WERI-Rb-1 (cell line): Measurements from ENCODE around the gene VAV2.

Experiments
- DNase-seq: peaks from one replicate; pipeline ENCODE4 v3.0.0-alpha.2; 2020
- H3K27ac ChIP-seq: fragments of 250-450 bp; sonication (Bioruptor Pico); 2 replicates; pipeline ENCODE4 v1.5.1; 2020; ENCODE audit warnings: mild to moderate bottlenecking, moderate library complexity
- H3K27me3 ChIP-seq: fragments of 250-450 bp; sonication (Bioruptor Pico); 2 replicates; pipeline ENCODE4 v1.5.1; 2021; ENCODE audit warnings: mild to moderate bottlenecking, low read depth, moderate library complexity; ENCODE audit not compliant: insufficient read depth, severe bottlenecking
- H3K36me3 ChIP-seq: fragments of 250-450 bp; sonication (Bioruptor Pico); 2 replicates; pipeline ENCODE4 v1.5.1; 2020; ENCODE audit warnings: mild to moderate bottlenecking, moderate library complexity
- H3K4me3 ChIP-seq: 2 replicates; pipeline ENCODE4 v1.5.1; 2011; ENCODE audit warnings: low read depth, mild to moderate bottlenecking, control low read depth, low read length
- H3K9me3 ChIP-seq: fragments of 250-450 bp; sonication (Bioruptor Pico); 2 replicates; pipeline ENCODE4 v1.5.1; 2021; ENCODE audit warnings: mild to moderate bottlenecking, moderate library complexity; ENCODE audit not compliant: severe bottlenecking
- CTCF ChIP-seq: IDR thresholded peaks from 2 replicates; pipeline ENCODE4 v1.5.1; 2011; ENCODE audit warnings: low read depth, mild to moderate bottlenecking, control low read depth, inconsistent platforms, low read length

The VAV2 gene

DNA sequence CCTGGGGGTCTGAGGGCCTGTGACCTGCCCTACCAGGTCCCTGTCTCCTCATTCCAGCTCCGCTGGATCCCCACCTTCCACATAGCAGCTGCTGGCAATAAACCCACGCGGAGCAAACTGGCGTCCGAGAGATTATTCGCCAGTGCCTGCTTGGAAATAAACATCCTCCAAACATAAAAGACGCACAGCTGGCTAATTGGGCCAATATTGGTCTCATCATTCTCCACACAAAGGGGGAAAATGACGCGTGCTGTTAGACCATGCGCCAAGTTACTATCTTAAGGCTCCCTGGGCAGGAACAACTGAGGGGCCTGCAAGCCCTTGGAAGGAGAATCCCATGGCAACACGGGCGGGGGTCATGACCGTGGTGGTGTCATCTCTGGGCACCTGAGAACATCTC, 180.7 kb downstream of the VAV2 start:
- no peak for DNase-seq
- Histone ChIP-seq H3K36me3 (peaks cover 50% of the 10 kb centered on the region), H3K27ac (no peak overlapping the region), H3K4me3 (no peak overlapping the region), H3K9me3 (peaks cover 8% of the 10 kb centered on the region), H3K27me3 (no peaks in the 10 kb centered on the region)
- TF ChIP-seq CTCF = no peak

GRCh38 chr9:133810556-133811195, 181.4 kb downstream of the VAV2 start:
- no peak for TF ChIP-seq CTCF
- H3K9me3 ChIP-seq = peaks cover 8% of the 10 kb centered on the region
- H3K4me3 ChIP-seq = no peak overlapping the region
- H3K27ac ChIP-seq = no peak overlapping the region
- no peak for DNase-seq
- H3K36me3 ChIP-seq = peaks cover 55% of the 10 kb centered on the region
- H3K27me3 ChIP-seq = no peaks in the 10 kb centered on the region

GRCh38 chr9:133809335-133809734, 182.8 kb downstream of the VAV2 start:
- Histone ChIP-seq H3K36me3 (peaks cover 57% of the 10 kb centered on the region), H3K4me3 (no peak overlapping the region), H3K27me3 (no peaks in the 10 kb centered on the region), H3K9me3 (peaks cover 8% of the 10 kb centered on the region), H3K27ac (no peak overlapping the region)
- no peak for TF ChIP-seq CTCF
- no peak for DNase-seq

GRCh38 chr9:133807818-133808217, 184.3 kb downstream of the VAV2 start:
- DNase-seq = no peak
- Histone ChIP-seq H3K4me3 (no peak overlapping the region), H3K27me3 (no peaks in the 10 kb centered on the region), H3K36me3 (peaks cover 49% of the 10 kb centered on the region), H3K9me3 (no peaks in the 10 kb centered on the region), H3K27ac (no peak overlapping the region)
- no peak for TF ChIP-seq CTCF

DNA sequence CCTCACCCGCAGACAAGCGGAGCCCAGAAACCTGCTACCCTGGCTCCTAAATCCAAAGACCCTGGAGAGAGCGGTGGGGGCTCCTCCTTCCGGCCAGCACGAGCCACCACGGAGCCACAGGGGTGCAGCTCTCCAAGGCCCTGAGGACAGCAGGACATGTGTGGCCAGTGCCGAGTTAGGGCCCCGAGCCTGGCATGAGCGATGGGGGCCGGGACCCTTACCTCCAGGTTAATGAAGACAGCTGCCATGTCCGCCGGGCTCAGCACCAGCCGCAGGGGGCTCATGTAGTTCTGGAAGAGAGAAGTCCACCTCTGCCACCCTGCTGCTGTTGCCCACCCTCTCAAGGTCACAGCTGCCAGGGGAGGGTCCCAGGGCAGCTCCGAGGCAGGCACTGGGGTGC, 185.1 kb downstream of the VAV2 start:
- H3K4me3 ChIP-seq = no peak overlapping the region
- no peaks in the 10 kb centered on the region for H3K9me3 ChIP-seq
- DNase-seq = no peak
- H3K27me3 ChIP-seq = no peaks in the 10 kb centered on the region
- peaks cover 54% of the 10 kb centered on the region for H3K36me3 ChIP-seq
- H3K27ac ChIP-seq = no peak overlapping the region
- no peak for TF ChIP-seq CTCF

DNA sequence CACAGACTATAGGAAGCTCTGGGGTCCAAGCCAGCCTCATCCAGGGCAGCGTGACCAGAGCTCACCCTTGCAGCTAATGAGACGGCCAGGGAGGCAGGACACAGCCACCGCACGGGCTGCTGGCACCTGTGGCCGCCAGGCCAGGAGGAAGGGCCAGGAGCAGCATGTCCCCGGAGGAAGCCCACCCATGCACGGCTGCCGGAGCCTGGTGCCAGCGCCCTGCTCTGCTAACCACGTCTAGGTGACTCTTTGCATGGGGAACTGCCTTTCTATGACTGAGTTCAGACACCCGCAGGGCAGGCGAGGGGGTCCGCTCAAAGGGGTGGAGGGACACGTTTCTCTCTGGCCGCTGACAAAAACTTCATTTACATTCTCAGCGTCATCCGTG, 185.5 kb downstream of the VAV2 start:
- Histone ChIP-seq H3K27me3 (no peaks in the 10 kb centered on the region), H3K36me3 (peaks cover 52% of the 10 kb centered on the region), H3K27ac (no peak overlapping the region), H3K9me3 (no peaks in the 10 kb centered on the region), H3K4me3 (no peak overlapping the region)
- DNase-seq = no peak
- no peak for TF ChIP-seq CTCF
